ENCODE measurements around the gene ZNF628. TPM values are rescaled to one million over a fixed set of nuclear protein-coding genes. Genes with fewer than 3 reads are reported as not detected.
A peak's percentile ranks its signal among the peaks of the same experiment; 100 is the strongest.

Gene ZNF628
- total RNA-seq, 2 donors from 2014 or later = 8.6 to 8.9 TPM

DNA sequence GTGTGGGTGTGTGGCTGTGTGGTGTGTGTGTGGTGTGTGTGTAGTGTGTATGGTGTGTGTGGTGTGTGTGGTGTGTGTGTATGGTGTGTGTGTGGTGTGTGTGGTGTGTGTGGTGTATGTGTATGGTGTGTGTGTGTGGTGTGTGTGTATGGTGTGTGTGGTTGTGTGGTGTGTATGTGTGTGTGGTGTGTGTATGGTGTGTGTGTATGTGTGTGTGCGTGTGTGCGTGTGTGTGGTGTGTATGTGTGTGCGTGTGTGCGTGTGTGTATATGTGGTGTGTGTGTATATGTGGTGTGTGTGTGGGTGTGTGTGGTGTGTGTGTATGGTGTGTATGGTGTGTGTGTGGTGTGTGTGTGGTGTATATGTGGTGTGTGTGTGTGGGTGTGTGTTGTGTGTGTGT lies 41.4 kb upstream of the ZNF628 start:
- H3K9me3 ChIP-seq = no peaks in the 10 kb centered on the region
- no peaks in the 10 kb centered on the region for H3K36me3 ChIP-seq
- peaks cover 20% of the 10 kb centered on the region for H3K27me3 ChIP-seq
- TF ChIP-seq, protein P1, sequence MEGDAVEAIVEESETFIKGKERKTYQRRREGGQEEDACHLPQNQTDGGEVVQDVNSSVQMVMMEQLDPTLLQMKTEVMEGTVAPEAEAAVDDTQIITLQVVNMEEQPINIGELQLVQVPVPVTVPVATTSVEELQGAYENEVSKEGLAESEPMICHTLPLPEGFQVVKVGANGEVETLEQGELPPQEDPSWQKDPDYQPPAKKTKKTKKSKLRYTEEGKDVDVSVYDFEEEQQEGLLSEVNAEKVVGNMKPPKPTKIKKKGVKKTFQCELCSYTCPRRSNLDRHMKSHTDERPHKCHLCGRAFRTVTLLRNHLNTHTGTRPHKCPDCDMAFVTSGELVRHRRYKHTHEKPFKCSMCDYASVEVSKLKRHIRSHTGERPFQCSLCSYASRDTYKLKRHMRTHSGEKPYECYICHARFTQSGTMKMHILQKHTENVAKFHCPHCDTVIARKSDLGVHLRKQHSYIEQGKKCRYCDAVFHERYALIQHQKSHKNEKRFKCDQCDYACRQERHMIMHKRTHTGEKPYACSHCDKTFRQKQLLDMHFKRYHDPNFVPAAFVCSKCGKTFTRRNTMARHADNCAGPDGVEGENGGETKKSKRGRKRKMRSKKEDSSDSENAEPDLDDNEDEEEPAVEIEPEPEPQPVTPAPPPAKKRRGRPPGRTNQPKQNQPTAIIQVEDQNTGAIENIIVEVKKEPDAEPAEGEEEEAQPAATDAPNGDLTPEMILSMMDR (IDR thresholded peaks at IDR 0.05) = no peak
- DNase-seq = no peak
- H3K4me1 ChIP-seq = no peaks in the 10 kb centered on the region
- no peak overlapping the region for H3K27ac ChIP-seq
- H3K9ac ChIP-seq (ENCODE audit: low read depth in 2 of 2, low read length in 2 of 2) = no peak overlapping the region
- intact Hi-C loops (cut with DNase I) = no loop called here
- no peak overlapping the region for H3K4me3 ChIP-seq

DNA sequence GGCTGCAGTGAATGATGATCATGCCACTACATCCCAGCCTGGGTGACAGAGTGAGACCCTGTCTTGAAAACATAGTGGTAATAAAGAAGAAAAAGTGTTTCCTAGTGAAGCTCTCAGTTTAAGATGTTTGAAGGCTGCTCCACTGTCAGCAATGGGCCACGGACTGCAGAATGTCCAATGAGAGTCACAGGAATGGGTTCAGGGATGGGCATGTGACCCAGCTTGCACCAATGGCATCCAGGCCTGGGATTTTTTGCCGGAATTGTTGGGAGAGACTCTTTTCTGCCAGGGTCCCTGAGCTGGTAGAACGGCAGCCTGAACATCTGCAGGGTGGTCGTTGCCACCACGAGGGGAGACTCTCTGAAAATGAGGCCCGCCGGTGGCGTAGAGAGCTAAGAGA lies 39.6 kb upstream of the ZNF628 start:
- Histone ChIP-seq H3K9ac (ENCODE audit: low read depth in 2 of 2, low read length in 2 of 2) (no peak overlapping the region), H3K9me3 (no peaks in the 10 kb centered on the region), H3K4me3 (no peak overlapping the region), H3K4me1 (no peaks in the 10 kb centered on the region), H3K27ac (no peak overlapping the region), H3K36me3 (no peaks in the 10 kb centered on the region), H3K27me3 (peaks cover 38% of the 10 kb centered on the region)
- DNase-seq = no peak
- intact Hi-C loops (cut with DNase I) = no loop called here
- TF ChIP-seq, protein P1 (IDR thresholded peaks at IDR 0.05) = no peak

DNA sequence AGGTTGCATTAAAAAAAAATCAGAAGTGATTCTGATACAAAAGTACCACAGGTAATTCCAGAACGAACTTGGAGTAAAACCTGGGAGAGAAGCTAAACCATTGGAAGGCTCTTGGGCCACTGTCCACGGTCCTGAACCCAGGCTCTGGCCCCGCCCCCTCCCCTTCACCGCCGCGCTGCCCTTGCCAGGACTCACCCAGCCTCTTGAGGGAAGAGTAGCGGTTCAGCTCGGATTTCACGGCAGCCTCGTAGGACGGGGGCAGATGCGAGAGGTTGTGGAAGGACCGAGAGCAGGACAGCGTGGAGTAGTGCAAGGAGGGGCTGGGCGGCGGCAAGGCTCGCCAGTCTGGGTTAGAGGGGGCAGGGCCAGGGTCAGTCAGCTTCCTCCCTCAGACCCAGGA lies 39.0 kb upstream of the ZNF628 start:
- H3K9me3 ChIP-seq = no peaks in the 10 kb centered on the region
- intact Hi-C loops (cut with DNase I) = no loop called here
- peak; percentile 47 for DNase-seq
- TF ChIP-seq, protein P1 (IDR thresholded peaks at IDR 0.05) = no peak
- no peak overlapping the region for H3K9ac ChIP-seq (ENCODE audit: low read depth in 2 of 2, low read length in 2 of 2)
- H3K27ac ChIP-seq = no peak overlapping the region
- H3K4me1 ChIP-seq = no peaks in the 10 kb centered on the region
- H3K36me3 ChIP-seq = no peaks in the 10 kb centered on the region
- peaks cover 39% of the 10 kb centered on the region for H3K27me3 ChIP-seq
- no peak overlapping the region for H3K4me3 ChIP-seq

DNA sequence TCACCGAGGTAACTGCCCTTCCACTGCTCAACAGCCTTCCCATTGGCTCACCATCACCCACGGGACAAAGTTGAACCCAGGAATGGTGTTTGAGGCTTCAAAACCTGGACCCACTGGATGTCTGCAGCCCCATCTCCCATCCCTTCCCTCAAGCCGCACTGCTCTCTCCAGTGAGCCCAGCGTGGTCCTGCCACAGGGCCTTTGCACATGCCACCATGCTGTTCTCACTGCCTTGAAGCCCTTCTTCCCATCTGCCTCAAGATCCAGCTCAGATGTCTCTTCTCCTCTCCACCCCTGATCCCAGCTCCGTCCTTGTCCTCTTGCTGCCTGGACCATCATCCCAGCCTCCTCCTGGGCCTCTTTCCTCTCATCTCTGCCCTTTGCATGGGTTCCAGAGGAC lies 37.4 kb upstream of the ZNF628 start:
- no peak overlapping the region for H3K27ac ChIP-seq
- DNase-seq = no peak
- intact Hi-C loops (cut with DNase I) = no loop called here
- H3K9ac ChIP-seq (ENCODE audit: low read depth in 2 of 2, low read length in 2 of 2) = no peak overlapping the region
- H3K9me3 ChIP-seq = no peaks in the 10 kb centered on the region
- H3K36me3 ChIP-seq = no peaks in the 10 kb centered on the region
- no peaks in the 10 kb centered on the region for H3K4me1 ChIP-seq
- TF ChIP-seq, protein P1 (IDR thresholded peaks at IDR 0.05) = no peak
- peaks cover 35% of the 10 kb centered on the region for H3K27me3 ChIP-seq
- H3K4me3 ChIP-seq = no peak overlapping the region

DNA sequence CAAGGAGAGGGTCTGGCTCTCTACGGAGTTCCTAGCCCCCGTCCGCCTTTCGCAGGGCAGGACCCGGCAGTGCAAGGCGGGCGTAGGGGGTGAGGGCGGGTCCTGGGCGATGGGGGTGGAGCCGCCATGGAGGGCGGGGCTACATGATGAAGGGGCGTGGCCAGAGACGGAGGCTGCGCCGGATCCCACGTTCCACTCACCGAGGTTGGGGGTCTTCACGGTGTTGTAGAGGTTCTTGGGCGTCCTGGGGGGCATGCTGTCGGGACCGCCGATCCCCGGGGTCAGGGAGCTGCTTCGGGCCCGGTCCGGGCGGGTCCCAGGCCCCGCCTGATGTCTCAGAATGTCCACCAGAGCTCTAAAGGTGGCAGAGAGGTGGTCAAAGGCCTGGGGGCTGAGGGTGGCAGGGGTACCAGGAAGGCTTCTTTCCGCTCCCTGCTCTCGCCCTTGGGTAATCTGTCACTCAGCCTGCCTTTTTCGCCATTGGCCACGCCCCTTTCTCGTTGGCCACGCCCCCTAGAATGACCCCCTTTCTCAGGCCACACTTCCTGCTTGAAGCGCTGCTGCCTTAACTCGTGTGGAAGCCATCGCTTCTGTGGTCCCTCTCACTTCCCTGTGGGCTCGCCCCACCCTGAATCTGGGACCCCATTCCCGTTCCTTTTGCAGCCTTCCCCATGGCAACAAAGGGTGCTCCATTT lies 35.9 kb upstream of the ZNF628 start:
- H3K36me3 ChIP-seq = no peaks in the 10 kb centered on the region
- no peak overlapping the region for H3K9ac ChIP-seq (ENCODE audit: low read depth in 2 of 2, low read length in 2 of 2)
- no peaks in the 10 kb centered on the region for H3K9me3 ChIP-seq
- H3K4me1 ChIP-seq = no peaks in the 10 kb centered on the region
- H3K4me3 ChIP-seq = no peak overlapping the region
- peaks cover 44% of the 10 kb centered on the region for H3K27me3 ChIP-seq
- TF ChIP-seq, protein P1 (IDR thresholded peaks at IDR 0.05) = no peak
- intact Hi-C loops (cut with DNase I) = no loop called here
- no peak overlapping the region for H3K27ac ChIP-seq
- DNase-seq = no peak

Data from colonic mucosa (tissue), 4 donors.